Activated naive CD4-positive, alpha-beta T cell treated with anti-CD3 and anti-CD28 coated beads, Interleukin-2, amount 50 U/mL, for 24 hours (primary cell): ENCODE data around the gene FAM227B.
A peak's percentile ranks its signal among the peaks of the same experiment; 100 is the strongest.

Source experiments
- H3K27ac Mint-ChIP-seq: one replicate; pipeline ENCODE4 v1.8.0; 2021; ENCODE audit warnings: mild to moderate bottlenecking, mixed read lengths
- H3K27me3 Mint-ChIP-seq: one replicate; pipeline ENCODE4 v1.8.0; 2021; ENCODE audit warnings: mixed read lengths
- H3K36me3 Mint-ChIP-seq: one replicate; pipeline ENCODE4 v1.8.0; 2021; ENCODE audit warnings: mixed read lengths
- H3K4me1 Mint-ChIP-seq: one replicate; pipeline ENCODE4 v1.8.0; 2021; ENCODE audit warnings: mixed read lengths
- H3K4me3 Mint-ChIP-seq: one replicate; pipeline ENCODE4 v1.8.0; 2021; ENCODE audit warnings: mild to moderate bottlenecking, mixed read lengths
- H3K9me3 Mint-ChIP-seq: one replicate; pipeline ENCODE4 v1.8.0; 2021; ENCODE audit warnings: mixed read lengths

The FAM227B gene

GRCh38 chr15:49296258-49296657, 324.4 kb downstream of the FAM227B start:
- H3K9me3 Mint-ChIP-seq: peaks cover 16% of the 10 kb centered on the region
- H3K27me3 Mint-ChIP-seq: no peaks in the 10 kb centered on the region
- no peak overlapping the region for H3K4me3 Mint-ChIP-seq
- H3K4me1 Mint-ChIP-seq: peaks cover 32% of the 10 kb centered on the region
- no peak overlapping the region for H3K27ac Mint-ChIP-seq
- peaks cover 67% of the 10 kb centered on the region for H3K36me3 Mint-ChIP-seq

GRCh38 chr15:49293941-49294340, 326.7 kb downstream of the FAM227B start:
- no peaks in the 10 kb centered on the region for H3K27me3 Mint-ChIP-seq
- peaks cover 8% of the 10 kb centered on the region for H3K9me3 Mint-ChIP-seq
- peaks cover 55% of the 10 kb centered on the region for H3K36me3 Mint-ChIP-seq
- H3K4me1 Mint-ChIP-seq: peaks cover 16% of the 10 kb centered on the region
- no peak overlapping the region for H3K27ac Mint-ChIP-seq
- no peak overlapping the region for H3K4me3 Mint-ChIP-seq

DNA sequence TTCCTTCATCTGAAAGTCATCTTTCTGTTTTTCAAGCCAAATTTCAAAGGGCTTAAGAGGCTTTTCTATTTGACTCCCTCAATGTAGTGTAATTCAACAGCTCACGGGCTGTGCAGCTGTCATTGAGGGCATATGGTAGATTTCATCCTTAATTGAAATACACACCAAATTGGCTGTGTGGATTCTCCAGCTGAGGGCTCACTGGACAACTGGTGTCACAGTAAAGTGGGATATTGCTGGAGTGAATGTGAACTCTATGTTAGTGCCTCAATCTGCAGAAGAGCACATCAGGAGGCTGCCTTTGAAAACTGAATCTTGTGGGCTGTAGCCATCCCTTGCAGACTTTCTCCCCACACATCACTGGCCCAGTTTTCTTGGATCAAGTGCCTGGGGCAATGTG, 330.4 kb downstream of the FAM227B start:
- Mint-ChIP-seq H3K36me3 (peaks cover 57% of the 10 kb centered on the region), H3K27me3 (no peaks in the 10 kb centered on the region), H3K27ac (no peak overlapping the region), H3K9me3 (peaks cover 6% of the 10 kb centered on the region), H3K4me3 (no peak overlapping the region), H3K4me1 (peaks cover 29% of the 10 kb centered on the region)

DNA sequence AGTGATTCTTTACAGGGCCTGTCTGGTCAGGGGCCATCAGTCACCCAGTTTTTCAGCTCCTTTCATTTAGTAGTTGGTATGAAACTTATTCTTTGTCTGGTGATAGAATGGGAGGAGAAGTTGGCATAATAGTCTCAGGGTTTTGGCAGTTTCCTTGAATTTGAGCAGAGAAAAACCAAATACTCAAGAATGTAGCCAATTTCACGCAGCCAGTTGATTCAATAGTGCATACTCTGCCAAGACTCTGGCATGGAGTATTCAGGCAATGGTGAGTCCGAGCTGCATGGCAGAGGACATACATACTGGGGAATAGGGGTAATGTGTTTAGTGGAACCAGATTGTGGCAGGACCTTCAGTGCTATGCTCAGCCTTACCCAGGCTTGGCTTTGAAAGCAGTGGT, 332.2 kb downstream of the FAM227B start:
- Mint-ChIP-seq H3K36me3 (peaks cover 62% of the 10 kb centered on the region), H3K27me3 (no peaks in the 10 kb centered on the region), H3K4me3 (no peak overlapping the region), H3K27ac (no peak overlapping the region), H3K9me3 (peaks cover 6% of the 10 kb centered on the region), H3K4me1 (peaks cover 29% of the 10 kb centered on the region)

DNA sequence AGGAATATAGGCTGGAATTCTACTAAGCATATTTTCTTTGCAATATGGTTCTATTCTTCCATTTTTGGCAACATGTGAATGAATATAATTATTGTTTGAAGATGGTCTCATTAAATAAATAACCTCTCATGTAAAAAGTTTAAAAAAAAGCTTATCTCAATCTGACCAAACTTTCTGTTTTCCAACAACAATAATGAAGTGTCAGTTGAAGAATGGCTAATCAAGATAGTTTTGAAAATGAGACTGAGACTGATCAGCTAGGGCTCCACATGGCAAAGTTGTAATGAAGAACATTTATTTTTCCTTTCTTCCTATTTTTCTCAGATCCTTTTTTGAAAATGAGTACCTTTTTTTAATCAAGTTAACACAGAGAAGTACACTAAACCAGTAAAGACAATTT, 333.1 kb downstream of the FAM227B start:
- Mint-ChIP-seq H3K4me1 (peaks cover 29% of the 10 kb centered on the region), H3K27ac (peak overlapping the region; percentile 76), H3K36me3 (peaks cover 62% of the 10 kb centered on the region), H3K4me3 (no peak overlapping the region), H3K9me3 (peaks cover 6% of the 10 kb centered on the region), H3K27me3 (no peaks in the 10 kb centered on the region)

GRCh38 chr15:49286649-49287404, 333.8 kb downstream of the FAM227B start:
- H3K4me3 Mint-ChIP-seq: no peak overlapping the region
- no peaks in the 10 kb centered on the region for H3K27me3 Mint-ChIP-seq
- H3K4me1 Mint-ChIP-seq: peaks cover 29% of the 10 kb centered on the region
- H3K27ac Mint-ChIP-seq: peak overlapping the region; percentile 38
- H3K9me3 Mint-ChIP-seq: peaks cover 6% of the 10 kb centered on the region
- peaks cover 58% of the 10 kb centered on the region for H3K36me3 Mint-ChIP-seq

DNA sequence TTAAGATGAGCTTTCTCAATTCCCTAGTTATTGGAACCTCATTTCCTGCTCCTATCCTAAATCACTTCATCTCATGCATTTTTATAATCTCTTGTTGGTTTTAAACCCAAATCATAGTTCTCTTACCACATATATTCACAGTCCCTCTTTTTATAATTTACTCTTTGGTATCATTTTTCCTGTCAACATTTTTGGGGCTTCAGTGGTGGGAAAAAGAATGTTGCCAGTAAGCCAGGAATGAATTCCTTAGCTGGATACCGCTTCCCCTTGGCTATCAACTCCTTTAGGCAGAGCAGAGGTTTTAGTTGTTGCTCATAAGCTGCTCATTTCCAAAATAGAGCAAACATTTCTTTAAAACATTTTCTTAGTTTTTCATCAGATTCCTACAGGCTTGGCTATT, 338.3 kb downstream of the FAM227B start:
- Mint-ChIP-seq H3K4me1 (peaks cover 17% of the 10 kb centered on the region), H3K27me3 (no peaks in the 10 kb centered on the region), H3K9me3 (peaks cover 6% of the 10 kb centered on the region), H3K4me3 (no peak overlapping the region), H3K27ac (no peak overlapping the region), H3K36me3 (peaks cover 59% of the 10 kb centered on the region)

DNA sequence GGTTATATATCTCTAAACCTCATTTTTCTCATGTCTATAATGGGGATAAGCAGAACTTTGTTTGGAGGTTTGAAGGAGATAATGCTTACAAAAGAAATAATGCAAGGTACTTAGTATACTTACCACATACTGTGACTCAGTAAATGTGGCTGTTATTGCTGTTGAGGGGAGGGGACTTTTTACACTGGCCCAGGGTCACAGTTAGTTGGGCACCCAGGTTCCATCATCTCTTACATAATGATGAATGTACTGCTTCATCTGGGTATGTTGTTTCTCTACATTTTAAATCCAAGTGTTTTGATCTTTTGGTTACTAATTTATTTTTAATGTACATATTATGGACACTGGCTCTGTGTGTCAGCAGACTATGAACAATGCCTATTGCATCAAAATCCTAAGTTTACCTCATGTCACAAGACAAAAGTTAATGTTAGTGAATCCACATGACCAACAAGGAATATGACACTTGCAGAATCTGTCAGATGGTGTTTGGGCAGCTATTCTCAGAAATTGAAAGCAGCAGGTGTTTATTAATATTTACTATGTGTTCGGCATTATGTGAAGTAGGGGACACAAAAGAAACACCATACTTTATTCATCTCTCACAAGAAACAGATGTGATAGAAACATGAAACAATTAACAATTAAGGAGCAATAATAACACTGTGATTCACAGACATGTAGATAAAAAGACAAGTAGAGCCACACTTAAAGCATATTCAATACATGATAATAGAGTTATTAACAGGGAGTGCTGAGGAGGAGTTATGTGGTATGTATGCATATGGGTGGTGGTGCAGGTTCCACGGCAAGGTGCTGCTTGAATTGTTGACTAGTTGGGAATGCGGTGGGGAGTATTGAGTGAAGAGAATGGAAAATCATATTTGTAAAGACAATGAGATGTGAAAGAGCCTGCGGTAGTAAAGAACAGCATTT, 340.8 kb downstream of the FAM227B start:
- H3K27me3 Mint-ChIP-seq: no peaks in the 10 kb centered on the region
- H3K4me3 Mint-ChIP-seq: no peak overlapping the region
- H3K9me3 Mint-ChIP-seq: no peaks in the 10 kb centered on the region
- H3K4me1 Mint-ChIP-seq: no peaks in the 10 kb centered on the region
- H3K27ac Mint-ChIP-seq: no peak overlapping the region
- peaks cover 47% of the 10 kb centered on the region for H3K36me3 Mint-ChIP-seq

GRCh38 chr15:49278751-49279150, 341.9 kb downstream of the FAM227B start:
- Mint-ChIP-seq H3K4me3 (no peak overlapping the region), H3K27ac (no peak overlapping the region), H3K9me3 (no peaks in the 10 kb centered on the region), H3K36me3 (peaks cover 40% of the 10 kb centered on the region), H3K27me3 (no peaks in the 10 kb centered on the region), H3K4me1 (no peaks in the 10 kb centered on the region)
